Stomach smooth muscle (tissue), 2 donors: ENCODE data around the gene RLN3.
"Not testable (repeated sequence)": the region's sequence is repeated elsewhere in the genome, so short reads cannot be mapped to it uniquely, and the experiment has no call there.

Source experiments
- H3K27ac ChIP-seq: one replicate; pipeline ENCODE4 v1.7.0; 2013; ENCODE audit warnings: mild to moderate bottlenecking, low read length, inconsistent platforms
- H3K27me3 ChIP-seq, 2 donors: one replicate each; pipeline ENCODE4 v1.7.0; 2013; ENCODE audit warnings: low read length in 2 of 2; ENCODE audit not compliant: insufficient read depth in 2 of 2, control insufficient read depth in 1 of 2
- H3K36me3 ChIP-seq, 2 donors: one replicate each; pipeline ENCODE4 v1.7.0; 2013; ENCODE audit warnings: low read length in 2 of 2; ENCODE audit not compliant: control insufficient read depth in 2 of 2, insufficient read depth in 2 of 2
- H3K4me1 ChIP-seq: one replicate; pipeline ENCODE4 v1.7.0; 2013; ENCODE audit warnings: low read length; ENCODE audit not compliant: control insufficient read depth, insufficient read depth
- H3K4me3 ChIP-seq, 2 donors: one replicate each; pipeline ENCODE4 v1.7.0; 2013; ENCODE audit warnings: low read length in 2 of 2
- H3K9ac ChIP-seq, 2 donors: one replicate each; pipeline ENCODE4 v1.7.0; 2013; ENCODE audit warnings: low read length in 2 of 2, mild to moderate bottlenecking in 1 of 2
- H3K9me3 ChIP-seq, 2 donors: one replicate each; pipeline ENCODE4 v1.7.0; 2013; ENCODE audit warnings: low read length in 2 of 2; ENCODE audit not compliant: control insufficient read depth in 2 of 2
- donor health status: healthy.
- donor health status: Pancreatic carcinoma.

Gene RLN3

DNA sequence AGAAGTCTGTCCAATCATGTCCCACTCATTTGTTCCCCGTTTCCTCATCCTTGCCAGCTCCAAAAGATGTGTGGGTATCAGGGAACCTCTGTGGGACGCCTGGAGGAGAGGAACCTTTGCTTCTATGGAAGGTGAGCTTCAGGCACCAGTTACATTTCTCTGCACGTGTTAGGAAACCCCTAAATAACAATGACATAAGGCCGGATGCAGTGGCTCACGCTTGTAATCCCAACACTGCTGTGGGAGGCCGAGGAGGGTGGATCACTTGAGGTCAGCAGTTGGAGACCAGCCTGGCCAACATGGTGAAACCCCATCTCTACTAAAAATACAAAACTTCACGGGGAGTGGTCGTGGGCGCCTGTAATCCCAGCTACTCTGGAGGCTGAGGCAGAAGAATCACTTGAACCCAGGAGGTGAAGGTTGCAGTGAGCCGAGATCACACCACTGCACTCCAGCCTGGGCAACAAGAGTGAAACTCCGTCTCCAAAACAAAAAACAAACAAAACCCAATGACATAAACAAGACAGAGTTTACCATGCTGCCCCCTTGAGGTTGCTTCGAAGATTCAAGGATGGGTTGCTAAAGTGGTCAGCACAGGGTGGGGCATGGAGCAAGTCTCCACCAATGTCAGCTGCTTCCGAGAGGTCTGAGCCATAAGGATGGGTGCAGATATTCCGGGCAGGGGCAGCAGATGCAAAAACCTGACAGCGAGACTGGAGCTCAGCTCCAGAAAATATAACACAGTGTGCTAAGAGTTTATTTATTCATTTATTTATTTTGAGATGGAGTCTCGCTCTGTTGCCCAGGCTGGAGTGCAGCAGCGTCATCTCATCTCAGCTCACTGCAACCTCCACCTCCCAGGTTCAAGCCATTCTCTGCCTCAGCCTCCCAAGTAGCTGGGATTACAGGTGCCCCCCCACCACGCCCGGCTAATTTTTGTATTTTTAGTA, 15.0 kb downstream of the RLN3 start:
- H3K9ac ChIP-seq, H3K4me3 ChIP-seq, H3K27me3 ChIP-seq, H3K27ac ChIP-seq, H3K4me1 ChIP-seq, H3K36me3 ChIP-seq, H3K9me3 ChIP-seq: not testable (repeated sequence)

DNA sequence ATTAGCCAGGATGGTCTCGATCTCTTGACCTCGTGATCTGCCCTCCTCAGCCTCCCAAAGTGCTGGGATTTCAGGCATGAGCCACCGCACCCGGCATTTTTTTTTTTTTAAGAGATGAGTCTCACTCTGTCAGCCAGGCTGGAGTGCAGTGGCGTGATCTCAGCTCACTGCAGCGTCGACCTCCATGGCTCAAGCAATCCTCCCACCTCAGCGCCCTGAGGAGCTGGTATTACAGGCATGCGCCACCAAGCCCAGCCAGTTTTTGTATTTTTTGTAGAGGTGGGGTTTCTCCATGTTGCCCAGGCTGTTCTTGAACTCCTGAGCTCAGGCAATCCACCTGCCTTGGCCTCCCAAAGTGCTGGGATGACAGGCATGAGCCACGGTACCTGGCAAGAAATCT, 19.9 kb downstream of the RLN3 start:
- not testable (repeated sequence) for H3K4me1 ChIP-seq, H3K27me3 ChIP-seq, H3K4me3 ChIP-seq, H3K9me3 ChIP-seq, H3K9ac ChIP-seq, H3K27ac ChIP-seq, H3K36me3 ChIP-seq

DNA sequence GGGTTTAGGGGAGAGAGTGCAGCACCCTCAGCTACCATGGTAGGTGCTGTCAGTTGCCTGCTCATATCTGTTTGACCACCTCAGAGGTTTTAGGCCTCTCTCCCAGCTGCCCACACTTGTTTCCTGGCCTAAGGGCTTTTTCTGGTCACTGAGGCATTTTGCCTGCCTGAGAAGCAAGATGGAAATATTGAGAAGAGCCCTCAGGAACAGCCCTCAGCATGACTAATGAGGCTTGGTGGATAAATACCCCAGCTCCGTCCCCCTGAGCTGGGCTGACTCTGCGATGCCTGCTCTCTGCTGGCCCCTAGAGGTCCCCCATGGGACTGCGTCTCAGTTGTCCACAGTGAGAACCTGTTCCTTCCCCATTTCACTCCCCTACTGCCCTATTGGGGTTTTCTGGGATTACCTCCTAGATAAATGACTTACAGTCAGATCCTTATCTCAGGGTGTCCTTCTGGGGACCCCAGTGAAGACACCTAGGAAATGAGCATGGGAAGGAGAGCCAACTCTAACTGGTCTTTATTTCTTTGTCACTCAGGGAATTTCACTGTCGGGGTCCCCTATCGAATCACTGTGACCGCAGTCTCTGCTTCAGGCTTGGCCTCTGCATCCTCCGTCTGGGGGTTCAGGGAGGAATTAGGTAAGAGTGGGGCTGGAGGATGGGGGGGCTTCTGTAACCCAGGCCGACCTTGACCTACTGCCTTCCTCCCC, 20.6 kb downstream of the RLN3 start:
- H3K27ac ChIP-seq, result no peak overlapping the region

DNA sequence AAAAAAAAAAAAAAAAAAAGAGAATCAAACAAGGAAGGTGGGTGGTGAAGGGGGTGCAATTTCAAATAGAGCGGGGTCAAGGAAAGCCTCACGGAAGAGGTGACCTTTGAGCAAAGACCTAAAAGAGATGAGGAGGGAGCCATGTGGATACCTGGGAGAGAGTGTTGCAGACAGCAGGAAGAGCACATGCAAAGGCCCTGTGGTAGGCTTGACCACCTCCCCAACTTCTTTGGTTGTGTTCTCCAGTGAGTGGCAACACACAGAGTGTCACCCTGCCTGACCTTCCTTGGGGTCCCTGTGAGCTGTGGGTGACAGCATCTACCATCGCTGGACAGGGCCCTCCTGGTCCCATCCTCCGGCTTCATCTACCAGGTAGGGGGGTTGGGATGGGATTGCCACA, 22.6 kb downstream of the RLN3 start:
- no peaks in the 10 kb centered on the region for H3K4me1 ChIP-seq
- H3K4me3 ChIP-seq, result no peak overlapping the region
- peaks cover 0 to 10% of the 10 kb centered on the region in 2 donors for H3K9me3 ChIP-seq
- H3K27me3 ChIP-seq, result no peaks in the 10 kb centered on the region
- no peak overlapping the region for H3K9ac ChIP-seq
- no peak overlapping the region for H3K27ac ChIP-seq
- no peaks in the 10 kb centered on the region for H3K36me3 ChIP-seq

More for the DNA sequence above, 20.6 kb downstream of the RLN3 start:
- no peak overlapping the region for H3K4me3 ChIP-seq
- no peak overlapping the region for H3K9ac ChIP-seq
- no peaks in the 10 kb centered on the region for H3K36me3 ChIP-seq
- no peaks in the 10 kb centered on the region for H3K27me3 ChIP-seq
- peaks cover 0 to 10% of the 10 kb centered on the region in 2 donors for H3K9me3 ChIP-seq
- no peaks in the 10 kb centered on the region for H3K4me1 ChIP-seq

DNA sequence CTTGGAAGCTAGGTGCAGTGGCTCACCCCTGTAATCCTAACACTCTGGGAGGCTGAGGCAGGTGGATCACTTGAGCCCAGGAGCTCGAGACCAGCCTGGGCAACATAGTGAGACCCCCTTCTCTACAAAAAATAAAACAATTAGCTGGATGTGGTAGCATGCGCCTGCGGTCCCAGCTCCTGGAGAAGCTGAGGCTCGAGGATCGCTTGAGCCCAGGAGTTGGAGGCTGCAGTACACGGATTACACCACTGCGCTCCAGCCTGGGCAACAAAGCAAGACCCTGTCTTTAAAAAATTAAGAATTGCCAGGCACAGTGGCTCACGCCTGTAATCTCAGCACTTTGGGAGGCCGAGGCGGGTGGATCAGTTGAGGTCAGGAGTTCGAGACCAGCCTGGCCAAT, 23.0 kb downstream of the RLN3 start:
- H3K36me3 ChIP-seq, H3K9me3 ChIP-seq, H3K27ac ChIP-seq: not testable (repeated sequence)

DNA sequence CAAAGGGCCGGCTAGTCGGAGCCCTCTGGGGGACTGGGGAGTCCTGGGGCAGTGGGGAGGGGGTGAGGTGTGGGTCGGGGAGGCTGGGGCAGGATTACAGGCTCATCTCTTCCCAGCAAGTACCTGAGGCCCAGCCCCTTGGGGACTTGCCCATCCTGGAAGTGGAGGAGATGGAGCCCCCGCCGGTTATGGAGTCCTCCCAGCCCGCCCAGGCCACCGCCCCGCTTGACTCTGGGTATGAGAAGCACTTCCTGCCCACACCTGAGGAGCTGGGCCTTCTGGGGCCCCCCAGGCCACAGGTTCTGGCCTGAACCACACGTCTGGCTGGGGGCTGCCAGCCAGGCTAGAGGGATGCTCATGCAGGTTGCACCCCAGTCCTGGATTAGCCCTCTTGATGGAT, 24.0 kb downstream of the RLN3 start:
- Histone ChIP-seq H3K4me1 (no peaks in the 10 kb centered on the region), H3K27ac (no peak overlapping the region), H3K36me3 (no peaks in the 10 kb centered on the region), H3K9me3 (peaks cover 0 to 10% of the 10 kb centered on the region in 2 donors), H3K4me3 (no peak overlapping the region), H3K27me3 (no peaks in the 10 kb centered on the region), H3K9ac (no peak overlapping the region)

More for the DNA sequence above, 23.0 kb downstream of the RLN3 start:
- not testable (repeated sequence) for H3K4me1 ChIP-seq, H3K9ac ChIP-seq, H3K4me3 ChIP-seq, H3K27me3 ChIP-seq

DNA sequence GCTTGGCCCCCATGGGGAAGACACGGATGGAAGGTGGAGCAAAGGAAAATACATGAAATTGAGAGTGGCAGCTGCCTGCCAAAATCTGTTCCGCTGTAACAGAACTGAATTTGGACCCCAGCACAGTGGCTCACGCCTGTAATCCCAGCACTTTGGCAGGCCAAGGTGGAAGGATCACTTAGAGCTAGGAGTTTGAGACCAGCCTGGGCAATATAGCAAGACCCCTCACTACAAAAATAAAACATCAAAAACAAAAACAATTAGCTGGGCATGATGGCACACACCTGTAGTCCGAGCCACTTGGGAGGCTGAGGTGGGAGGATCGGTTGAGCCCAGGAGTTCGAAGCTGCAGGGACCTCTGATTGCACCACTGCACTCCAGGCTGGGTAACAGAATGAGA, 24.5 kb downstream of the RLN3 start:
- H3K9ac ChIP-seq, result no peak overlapping the region
- no peaks in the 10 kb centered on the region for H3K4me1 ChIP-seq
- H3K27ac ChIP-seq, result no peak overlapping the region
- no peaks in the 10 kb centered on the region for H3K27me3 ChIP-seq
- H3K4me3 ChIP-seq, result no peak overlapping the region
- H3K36me3 ChIP-seq, result no peaks in the 10 kb centered on the region
- H3K9me3 ChIP-seq, result peaks cover 0 to 10% of the 10 kb centered on the region in 2 donors

DNA sequence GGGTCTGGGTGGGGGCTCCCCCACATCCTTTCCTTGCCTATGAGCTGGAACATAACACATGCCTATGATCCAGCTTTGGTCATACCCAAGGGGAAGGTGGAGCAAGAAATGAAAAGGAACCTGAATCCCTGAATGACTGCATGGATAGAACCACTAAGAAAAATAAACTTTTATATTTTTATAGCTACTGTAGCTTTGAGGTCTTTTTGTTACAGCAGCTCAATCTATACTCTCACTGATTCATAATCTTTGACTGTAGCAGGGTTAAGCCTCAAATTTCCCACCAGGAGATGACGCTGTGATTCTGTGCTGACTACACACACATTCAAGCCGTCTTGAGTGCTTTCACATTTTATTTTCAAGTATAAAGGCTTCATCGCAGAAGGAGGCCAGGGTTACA, 25.1 kb downstream of the RLN3 start:
- Histone ChIP-seq H3K27me3 (peaks cover under 1 to 4% of the 10 kb centered on the region in 2 donors), H3K4me1 (peaks cover 4% of the 10 kb centered on the region), H3K4me3 (no peak overlapping the region), H3K36me3 (no peaks in the 10 kb centered on the region), H3K9me3 (peaks cover 0 to 10% of the 10 kb centered on the region in 2 donors), H3K27ac (no peak overlapping the region), H3K9ac (no peak overlapping the region)

DNA sequence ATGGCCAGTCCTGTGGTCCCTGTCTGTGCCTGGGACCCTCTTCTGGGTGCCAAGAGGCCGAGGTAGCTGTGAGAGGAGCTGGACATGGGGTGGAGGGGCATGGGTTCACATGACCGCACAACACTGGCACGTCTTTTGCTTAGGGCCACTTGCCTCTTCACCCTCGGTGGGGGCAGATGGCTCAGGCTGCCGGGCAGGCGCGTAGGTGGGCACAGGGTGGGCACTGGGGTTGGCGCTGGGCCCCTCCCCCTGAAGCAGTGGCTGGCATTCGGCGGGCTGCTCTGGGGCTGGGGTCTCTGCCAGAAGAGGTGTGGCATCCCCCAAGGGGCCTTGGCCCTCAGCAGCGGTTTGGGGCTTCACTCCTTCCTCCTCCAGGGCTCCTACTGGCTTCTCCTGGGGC, 25.6 kb downstream of the RLN3 start:
- no peak overlapping the region for H3K9ac ChIP-seq
- no peak overlapping the region for H3K4me3 ChIP-seq
- peaks cover 5% of the 10 kb centered on the region for H3K4me1 ChIP-seq
- H3K27me3 ChIP-seq, result peaks cover 5 to 9% of the 10 kb centered on the region in 2 donors
- no peak overlapping the region for H3K27ac ChIP-seq
- H3K9me3 ChIP-seq, result peaks cover 0 to 9% of the 10 kb centered on the region in 2 donors
- no peaks in the 10 kb centered on the region for H3K36me3 ChIP-seq

DNA sequence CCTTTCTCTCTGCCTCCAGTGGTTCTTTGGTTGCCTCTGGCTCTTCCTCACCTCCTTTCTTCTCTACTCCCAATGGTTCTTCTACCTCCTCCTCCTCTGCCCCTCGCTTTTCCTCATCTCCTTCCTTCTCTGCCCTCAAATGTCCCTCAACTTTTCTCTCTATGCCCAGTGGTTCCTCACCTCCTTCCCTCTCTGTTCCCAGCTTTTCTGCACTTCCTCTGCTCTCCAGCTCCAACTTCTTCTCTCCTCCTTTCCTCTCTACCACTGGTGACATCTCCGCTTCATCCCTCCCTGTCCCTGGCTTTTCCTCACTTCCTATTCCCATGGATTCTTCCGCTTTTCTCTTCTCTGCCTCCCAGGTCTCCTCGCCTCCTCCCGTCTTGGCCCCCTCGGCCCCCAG, 26.2 kb downstream of the RLN3 start:
- no peaks in the 10 kb centered on the region for H3K36me3 ChIP-seq
- no peak overlapping the region for H3K9ac ChIP-seq
- peaks cover 5% of the 10 kb centered on the region for H3K4me1 ChIP-seq
- no peak overlapping the region for H3K4me3 ChIP-seq
- H3K27me3 ChIP-seq, result peaks cover 11 to 15% of the 10 kb centered on the region in 2 donors
- no peak overlapping the region for H3K27ac ChIP-seq
- peaks cover 0 to 6% of the 10 kb centered on the region in 2 donors for H3K9me3 ChIP-seq

DNA sequence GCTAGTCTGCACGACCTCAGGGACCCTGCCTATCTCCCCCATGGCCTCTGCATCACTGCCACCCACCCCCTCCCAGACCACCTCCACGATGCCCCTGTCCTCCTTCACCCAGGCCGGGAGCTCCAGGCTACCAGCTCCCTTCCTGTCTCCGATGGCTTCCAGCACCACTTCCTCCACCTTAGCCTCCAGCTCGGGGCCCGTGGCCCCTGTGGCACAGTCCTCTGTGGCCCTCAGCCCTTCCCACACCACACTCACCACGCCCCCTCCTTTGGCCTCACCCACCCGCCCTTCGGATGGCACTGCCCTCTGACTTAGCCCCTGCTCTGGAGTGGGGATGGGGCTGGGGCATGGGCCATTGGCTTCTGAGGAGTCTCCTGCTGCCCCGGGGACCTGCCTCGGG, 26.8 kb downstream of the RLN3 start:
- peaks cover 5% of the 10 kb centered on the region for H3K4me1 ChIP-seq
- H3K36me3 ChIP-seq, result no peaks in the 10 kb centered on the region
- H3K27me3 ChIP-seq, result peaks cover 17 to 21% of the 10 kb centered on the region in 2 donors
- no peak overlapping the region for H3K9ac ChIP-seq
- H3K4me3 ChIP-seq, result no peak overlapping the region
- no peak overlapping the region for H3K27ac ChIP-seq
- peaks cover 0 to 6% of the 10 kb centered on the region in 2 donors for H3K9me3 ChIP-seq
